ENCODE data around the gene SH2D3C. TPM values are rescaled to one million over a fixed set of nuclear protein-coding genes. Genes with fewer than 3 reads are reported as not detected.

Gene SH2D3C
- total RNA-seq, 1 donor from 2014 or later: 137 TPM

GRCh38 chr9:127700594-127701255 is 77.7 kb downstream of the SH2D3C start:
- no peak for TF ChIP-seq CTCF (IDR thresholded peaks at IDR 0.05; ENCODE audit: unreplicated experiment)
- Mint-ChIP-seq H3K4me3 (ENCODE audit: unreplicated experiment) (peak overlapping the region; percentile 42), H3K36me3 (ENCODE audit: low read depth, unreplicated experiment) (peaks cover 4% of the 10 kb centered on the region)

GRCh38 chr9:127700140-127700539 is 78.3 kb downstream of the SH2D3C start:
- Mint-ChIP-seq H3K27me3 (ENCODE audit: unreplicated experiment) (peaks cover 5% of the 10 kb centered on the region), H3K9me3 (ENCODE audit: unreplicated experiment) (no peaks in the 10 kb centered on the region), H3K4me1 (ENCODE audit: unreplicated experiment) (peaks cover 6% of the 10 kb centered on the region), H3K27ac (ENCODE audit: unreplicated experiment) (no peak overlapping the region), H3K36me3 (ENCODE audit: low read depth, unreplicated experiment) (peaks cover 8% of the 10 kb centered on the region), H3K4me3 (ENCODE audit: unreplicated experiment) (no peak overlapping the region)
- TF ChIP-seq CTCF (IDR thresholded peaks at IDR 0.05; ENCODE audit: unreplicated experiment): no peak
- DNase-seq (ENCODE audit: low spot score): no peak

More at GRCh38 chr9:127700594-127701255, 77.7 kb downstream of the SH2D3C start:
- no peaks in the 10 kb centered on the region for H3K9me3 Mint-ChIP-seq (ENCODE audit: unreplicated experiment)
- peaks cover 6% of the 10 kb centered on the region for H3K4me1 Mint-ChIP-seq (ENCODE audit: unreplicated experiment)
- DNase-seq (ENCODE audit: low spot score): no peak
- peaks cover 5% of the 10 kb centered on the region for H3K27me3 Mint-ChIP-seq (ENCODE audit: unreplicated experiment)
- H3K27ac Mint-ChIP-seq (ENCODE audit: unreplicated experiment): no peak overlapping the region

DNA sequence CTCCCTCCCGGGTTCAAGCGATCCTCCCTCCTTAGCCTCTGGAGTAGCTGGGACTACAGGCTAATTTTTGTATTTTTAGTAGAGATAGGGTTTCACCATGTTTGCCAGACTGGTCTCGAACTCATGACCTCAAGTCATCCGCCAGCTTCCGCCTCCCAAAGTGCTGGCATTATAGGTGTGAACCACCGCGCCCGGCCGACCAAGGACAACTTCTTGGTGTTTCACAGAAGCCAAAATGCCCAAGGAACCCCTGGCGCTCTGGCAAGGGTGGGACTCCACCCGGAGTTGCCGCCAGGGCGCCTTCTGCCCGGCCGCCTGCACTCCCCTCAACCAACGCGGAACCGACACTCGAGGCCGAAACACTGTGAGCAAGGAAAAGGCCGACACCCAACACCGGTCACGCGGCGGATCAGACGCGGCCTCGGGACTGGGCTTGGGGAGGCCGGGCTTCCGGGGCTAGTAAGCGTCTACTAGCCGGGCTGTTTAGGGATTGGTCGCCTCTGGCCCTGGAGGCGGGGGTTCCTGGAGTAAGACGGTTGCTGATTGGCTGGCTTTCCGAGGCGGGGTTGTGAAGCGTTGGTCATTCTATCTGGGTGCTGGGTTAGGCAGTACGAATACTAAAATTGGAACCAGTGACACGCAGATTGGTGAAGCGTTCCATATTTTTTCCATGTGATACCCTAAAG is 79.3 kb downstream of the SH2D3C start:
- H3K27ac Mint-ChIP-seq (ENCODE audit: unreplicated experiment): peak overlapping the region; percentile 87
- DNase-seq (ENCODE audit: low spot score): peak; percentile 91
- peaks cover 13% of the 10 kb centered on the region for H3K36me3 Mint-ChIP-seq (ENCODE audit: low read depth, unreplicated experiment)
- peaks cover 6% of the 10 kb centered on the region for H3K4me1 Mint-ChIP-seq (ENCODE audit: unreplicated experiment)
- peaks cover 5% of the 10 kb centered on the region for H3K27me3 Mint-ChIP-seq (ENCODE audit: unreplicated experiment)
- TF ChIP-seq CTCF (IDR thresholded peaks at IDR 0.05; ENCODE audit: unreplicated experiment): no peak
- H3K4me3 Mint-ChIP-seq (ENCODE audit: unreplicated experiment): peak overlapping the region; percentile 77
- H3K9me3 Mint-ChIP-seq (ENCODE audit: unreplicated experiment): no peaks in the 10 kb centered on the region

DNA sequence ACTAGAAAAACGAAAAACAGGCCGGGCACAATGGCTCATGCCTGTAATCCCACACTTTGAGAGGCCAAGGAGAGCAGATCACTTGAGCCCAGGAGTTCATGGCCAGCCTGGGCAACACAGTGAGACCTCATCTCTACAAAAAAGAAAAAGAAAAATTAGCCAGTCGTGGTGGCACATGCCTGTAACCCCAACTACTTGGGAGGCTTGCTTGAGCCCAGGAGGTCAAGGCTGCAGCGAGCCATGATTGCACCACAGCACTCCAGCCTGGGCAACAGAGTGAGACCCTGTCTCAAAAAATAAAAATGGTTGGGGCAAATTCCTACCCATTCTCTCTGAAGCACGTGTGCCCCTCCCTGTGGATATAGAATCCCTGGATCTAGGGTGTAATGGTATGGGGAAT is 80.1 kb downstream of the SH2D3C start:
- H3K27ac Mint-ChIP-seq (ENCODE audit: unreplicated experiment): no peak overlapping the region
- DNase-seq (ENCODE audit: low spot score): no peak
- peaks cover 20% of the 10 kb centered on the region for H3K36me3 Mint-ChIP-seq (ENCODE audit: low read depth, unreplicated experiment)
- no peak for TF ChIP-seq CTCF (IDR thresholded peaks at IDR 0.05; ENCODE audit: unreplicated experiment)
- no peaks in the 10 kb centered on the region for H3K9me3 Mint-ChIP-seq (ENCODE audit: unreplicated experiment)
- no peak overlapping the region for H3K4me3 Mint-ChIP-seq (ENCODE audit: unreplicated experiment)
- H3K4me1 Mint-ChIP-seq (ENCODE audit: unreplicated experiment): peaks cover 6% of the 10 kb centered on the region
- H3K27me3 Mint-ChIP-seq (ENCODE audit: unreplicated experiment): peaks cover 11% of the 10 kb centered on the region

GRCh38 chr9:127697575-127697974 is 80.9 kb downstream of the SH2D3C start:
- no peak for TF ChIP-seq CTCF (IDR thresholded peaks at IDR 0.05; ENCODE audit: unreplicated experiment)
- H3K4me3 Mint-ChIP-seq (ENCODE audit: unreplicated experiment): no peak overlapping the region
- DNase-seq (ENCODE audit: low spot score): no peak
- peaks cover 11% of the 10 kb centered on the region for H3K27me3 Mint-ChIP-seq (ENCODE audit: unreplicated experiment)
- H3K36me3 Mint-ChIP-seq (ENCODE audit: low read depth, unreplicated experiment): peaks cover 24% of the 10 kb centered on the region
- no peaks in the 10 kb centered on the region for H3K9me3 Mint-ChIP-seq (ENCODE audit: unreplicated experiment)
- H3K27ac Mint-ChIP-seq (ENCODE audit: unreplicated experiment): peak overlapping the region; percentile 4
- H3K4me1 Mint-ChIP-seq (ENCODE audit: unreplicated experiment): peaks cover 6% of the 10 kb centered on the region
